ENCODE results near the gene UBAC1. TPM values are rescaled to one million over a fixed set of nuclear protein-coding genes. Genes with fewer than 3 reads are reported as not detected.

The UBAC1 gene
- total RNA-seq, 6 experiments from 2014 or later = 15.2 to 27.0 (median 16.5) TPM

GRCh38 chr9:135974220-135974573 is 13.0 kb upstream of the UBAC1 start:
- DNase-seq (no peak), ATAC-seq (no peak)
- intact Hi-C loops (cut with DNase I) = no loop called here
- Histone ChIP-seq H3K4me1 (no peaks in the 10 kb centered on the region), H3K9me3 (no peaks in the 10 kb centered on the region), H3K36me3 (no peaks in the 10 kb centered on the region), H3K4me3 (no peak overlapping the region), H3K27me3 (no peaks in the 10 kb centered on the region), H3K27ac (no peak overlapping the region)
- 46% methylated on average over 8 of the region's 10 CpGs for WGBS (ENCODE audit: insufficient coverage, low coverage, low lambda C conversion rate, missing lambda C conversion rate)
- TF ChIP-seq, protein P1, sequence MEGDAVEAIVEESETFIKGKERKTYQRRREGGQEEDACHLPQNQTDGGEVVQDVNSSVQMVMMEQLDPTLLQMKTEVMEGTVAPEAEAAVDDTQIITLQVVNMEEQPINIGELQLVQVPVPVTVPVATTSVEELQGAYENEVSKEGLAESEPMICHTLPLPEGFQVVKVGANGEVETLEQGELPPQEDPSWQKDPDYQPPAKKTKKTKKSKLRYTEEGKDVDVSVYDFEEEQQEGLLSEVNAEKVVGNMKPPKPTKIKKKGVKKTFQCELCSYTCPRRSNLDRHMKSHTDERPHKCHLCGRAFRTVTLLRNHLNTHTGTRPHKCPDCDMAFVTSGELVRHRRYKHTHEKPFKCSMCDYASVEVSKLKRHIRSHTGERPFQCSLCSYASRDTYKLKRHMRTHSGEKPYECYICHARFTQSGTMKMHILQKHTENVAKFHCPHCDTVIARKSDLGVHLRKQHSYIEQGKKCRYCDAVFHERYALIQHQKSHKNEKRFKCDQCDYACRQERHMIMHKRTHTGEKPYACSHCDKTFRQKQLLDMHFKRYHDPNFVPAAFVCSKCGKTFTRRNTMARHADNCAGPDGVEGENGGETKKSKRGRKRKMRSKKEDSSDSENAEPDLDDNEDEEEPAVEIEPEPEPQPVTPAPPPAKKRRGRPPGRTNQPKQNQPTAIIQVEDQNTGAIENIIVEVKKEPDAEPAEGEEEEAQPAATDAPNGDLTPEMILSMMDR (IDR thresholded peaks at IDR 0.05) = no peak
- TF ChIP-seq POLR2A (IDR thresholded peaks at IDR 0.05) = no peak

GRCh38 chr9:135973277-135974219 is 12.4 kb upstream of the UBAC1 start:
- H3K4me3 ChIP-seq = no peak overlapping the region
- no peaks in the 10 kb centered on the region for H3K4me1 ChIP-seq
- no peaks in the 10 kb centered on the region for H3K36me3 ChIP-seq
- H3K9me3 ChIP-seq = no peaks in the 10 kb centered on the region
- whole genome bisulfite sequencing (ENCODE audit: insufficient coverage, low coverage, low lambda C conversion rate, missing lambda C conversion rate) = 29% methylated on average over 16 of the region's 23 CpGs
- TF ChIP-seq, protein P1 (IDR thresholded peaks at IDR 0.05) = no peak
- TF ChIP-seq POLR2A (IDR thresholded peaks at IDR 0.05) = no peak
- no peaks in the 10 kb centered on the region for H3K27me3 ChIP-seq
- H3K27ac ChIP-seq = no peak overlapping the region
- ATAC-seq (peak; percentile 9 to 62 (median 32)), DNase-seq (peak in 1 of 3 donors; percentile 55)
- intact Hi-C loops (cut with DNase I) = no loop called here

DNA sequence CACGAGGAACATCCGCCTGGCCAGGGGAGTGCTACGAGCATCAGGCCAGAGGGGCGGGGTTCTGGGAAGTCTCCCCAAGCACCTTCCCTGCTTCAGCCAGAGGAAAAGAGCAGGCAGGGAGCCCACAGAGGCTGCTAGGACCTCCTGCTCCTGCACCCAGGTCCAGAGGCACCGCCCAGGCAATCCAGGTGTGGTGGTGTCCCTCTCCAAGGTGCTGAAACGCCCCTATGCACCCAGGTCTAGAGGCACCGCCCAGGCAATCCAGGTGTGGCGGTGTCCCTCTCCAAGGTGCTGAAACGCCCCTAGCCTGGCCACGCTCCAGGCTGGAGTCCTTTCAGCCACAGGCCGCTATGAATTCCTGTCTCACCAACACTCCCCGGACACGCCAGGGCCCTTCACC is 10.7 kb upstream of the UBAC1 start:
- no peaks in the 10 kb centered on the region for H3K36me3 ChIP-seq
- ATAC-seq = peak; percentile 52 to 64 (median 58)
- peak; percentile 53 to 60 (median 60) for DNase-seq
- intact Hi-C loops (cut with DNase I) = no loop called here
- H3K4me3 ChIP-seq = no peak overlapping the region
- H3K27me3 ChIP-seq = no peaks in the 10 kb centered on the region
- no peak overlapping the region for H3K27ac ChIP-seq
- H3K9me3 ChIP-seq = no peaks in the 10 kb centered on the region
- no peaks in the 10 kb centered on the region for H3K4me1 ChIP-seq
- WGBS (ENCODE audit: insufficient coverage, low coverage, low lambda C conversion rate, missing lambda C conversion rate) = 37% methylated on average over 4 of the region's 13 CpGs
- no peak for TF ChIP-seq POLR2A (IDR thresholded peaks at IDR 0.05)
- TF ChIP-seq, protein P1 (IDR thresholded peaks at IDR 0.05) = no peak

GRCh38 chr9:135971111-135971766 is 10.1 kb upstream of the UBAC1 start:
- Histone ChIP-seq H3K4me3 (no peak overlapping the region), H3K36me3 (no peaks in the 10 kb centered on the region), H3K9me3 (no peaks in the 10 kb centered on the region), H3K27ac (no peak overlapping the region), H3K27me3 (no peaks in the 10 kb centered on the region), H3K4me1 (no peaks in the 10 kb centered on the region)
- no peak for ATAC-seq
- DNase-seq = no peak
- intact Hi-C loops (cut with DNase I) = no loop called here
- 45% methylated on average over 12 of the region's 18 CpGs for WGBS (ENCODE audit: insufficient coverage, low coverage, low lambda C conversion rate, missing lambda C conversion rate)
- TF ChIP-seq POLR2A (IDR thresholded peaks at IDR 0.05) = no peak
- TF ChIP-seq, protein P1 (IDR thresholded peaks at IDR 0.05) = no peak
